Adrenal gland (tissue), 12 donors: ENCODE data around the gene CYB5R3. TPM values are rescaled to one million over a fixed set of nuclear protein-coding genes. Genes with fewer than 3 reads are reported as not detected.

Experiments used
- DNase-seq, 7 donors: peaks; one replicate each; pipeline ENCODE4 v3.0.0-alpha.2; 2019 to 2020
- H3K27ac ChIP-seq, 5 donors: fragments of 200-600 bp; sonication (generic) in 4 of 5; 1 replicate in 3 of 5; 2 replicates in 2 of 5; pipeline versions ENCODE4 v1.5.1 to v1.8.0; 2016 to 2020; ENCODE audit warnings: mild to moderate bottlenecking in 1 of 5
- H3K27me3 ChIP-seq: fragments of 200-600 bp; 2 replicates; pipeline ENCODE4 v1.8.0; 2021
- H3K36me3 ChIP-seq, 2 donors: fragments of 200-600 bp; replicated peaks in 1 of 2; 1 replicate in 1 of 2; 2 replicates in 1 of 2; pipeline versions ENCODE4 v1.5.1 to v1.8.0; 2018 to 2022
- H3K4me1 ChIP-seq, 2 donors: fragments of 200-600 bp; replicated peaks in 1 of 2; 1 replicate in 1 of 2; 2 replicates in 1 of 2; pipeline versions ENCODE4 v1.5.1 to v1.8.0; 2018 to 2021
- H3K4me3 ChIP-seq, 4 donors: fragments of 200-600 bp; sonication (generic) in 3 of 4; one replicate each; pipeline ENCODE4 v1.5.1; 2016 to 2018
- H3K9me3 ChIP-seq, 3 donors: fragments of 200-600 bp; sonication (generic) in 1 of 3; replicated peaks in 1 of 3; 1 replicate in 2 of 3; 2 replicates in 1 of 3; pipeline versions ENCODE4 v1.5.1 to v1.8.0; 2016 to 2021
- CTCF ChIP-seq, 6 experiments: fragments of 450-650 bp in 4 of 6; fragments of 200-600 bp in 2 of 6; sonication (generic) in 1 of 6; IDR thresholded peaks; 1 replicate in 5 of 6; 2 replicates in 1 of 6; pipeline versions ENCODE4 v1.5.1 to v1.8.0; 2016 to 2021; ENCODE audit warnings: antibody characterized with exemption in 6 of 6, mild to moderate bottlenecking in 2 of 6, moderate library complexity in 1 of 6
- POLR2A ChIP-seq, 2 donors: fragments of 450-650 bp; IDR thresholded peaks; one replicate each; pipeline ENCODE4 v1.6.1; 2017; ENCODE audit warnings: antibody characterized with exemption in 2 of 2, mild to moderate bottlenecking in 2 of 2, moderate library complexity in 1 of 2
- WGBS, 4 donors: extraction: QIAGEN DNeasy Blood & Tissue Kit in 2 of 4; methylation state at CpG; one replicate each; pipeline versions ENCODE4 v1.1.5 to v1.1.7; 2013 to 2017; 5-methylcytosine and 5-hydroxymethylcytosine counted together
- intact Hi-C, 2 donors: fragments of 100-400 bp; cut with DNase I; formaldehyde crosslinking; loops; one replicate each; pipeline versions ENCODE4 v1.14.1 to v1.15.0; 2022 to 2023
- polyA plus RNA-seq, 3 donors: library from polyadenylated mRNA; stranded (reverse); fragments of 200-250 nt in 2 of 3; fragments of 350-450 nt in 1 of 3; fragmentation: Illumina TruSeq in 1 of 3; extraction: RNeasy Lipid Tissue Mini Kit (QIAGEN cat#74804) in 1 of 3; gene quantifications; one replicate each; pipeline ENCODE4 v1.2.3, GENCODE V29; 2013 to 2014
- total RNA-seq, 9 donors: library from RNA; depleted of rRNA in 4 of 9; stranded (reverse); fragments of >200 nt in 4 of 9; fragments of 120-200 nt in 1 of 9; fragmentation: NEBNext Ultra II Directional in 1 of 9; extraction: Animal tissue kit (Norgen Biotek cat#: 25700) in 1 of 9; gene quantifications; one replicate each; pipeline versions ENCODE4 v1.1.0 to v1.2.4, GENCODE V29; 2013 to 2023
- donor health status: healthy with polysubstance abuse.
- donor health status: Bipolar disorder and iron deficiency.
- donor health status: DM: yes; HTN: yes; CAD: no.
- donor health status: DM: no; HTN: no; CAD: no.
- donor health status: DM: no; HTN: no; CAD: no.
- donor health status: DM: yes; HTN: yes; CAD: no.

The CYB5R3 gene
- total and polyA plus RNA-seq, 12 donors = 101 to 578 (median 251) TPM

- H3K4me1 ChIP-seq = peaks cover 65 to 81% of the 10 kb centered on the region in 2 donors
- intact Hi-C loops = no loop called here
Measured at GRCh38 chr22:42644422-42645340, 4.5 kb downstream of the CYB5R3 start.

GRCh38 chr22:42643634-42644421, 5.4 kb downstream of the CYB5R3 start:
- peaks cover 65 to 83% of the 10 kb centered on the region in 2 donors for H3K4me1 ChIP-seq
- peak in 3 of 7 donors; percentile 35 to 72 (median 64) for DNase-seq
- no peaks in the 10 kb centered on the region for H3K9me3 ChIP-seq
- no peaks in the 10 kb centered on the region for H3K36me3 ChIP-seq
- H3K27ac ChIP-seq = peak overlapping the region; percentile 69 to 94 (median 77)
- no peak overlapping the region for H3K4me3 ChIP-seq
- 59 to 90% (median 75%) methylated on average over 5 to 14 of the region's 14 CpGs for WGBS, 4 donors
- no peaks in the 10 kb centered on the region for H3K27me3 ChIP-seq
- TF ChIP-seq POLR2A (IDR thresholded peaks at IDR 0.05) (no peak), CTCF (IDR thresholded peaks at IDR 0.05) (no peak)
- intact Hi-C loops = no loop called here

More at GRCh38 chr22:42644422-42645340, 4.5 kb downstream of the CYB5R3 start:
- H3K4me3 ChIP-seq = peak overlapping the region in 1 of 4 donors; percentile 16
- H3K27ac ChIP-seq = peak overlapping the region; percentile 51 to 94 (median 77)
- H3K9me3 ChIP-seq = no peaks in the 10 kb centered on the region
- H3K36me3 ChIP-seq = no peaks in the 10 kb centered on the region
- no peaks in the 10 kb centered on the region for H3K27me3 ChIP-seq
- WGBS, 4 donors = 32 to 42% (median 35%) methylated on average over 17 to 22 of the region's 22 CpGs
- DNase-seq = peak in 6 of 7 donors; percentile 58 to 85 (median 74)
- TF ChIP-seq POLR2A (IDR thresholded peaks at IDR 0.05) (no peak), CTCF (IDR thresholded peaks at IDR 0.05) (no peak)

- peaks cover 61 to 78% of the 10 kb centered on the region in 2 donors for H3K4me1 ChIP-seq
- WGBS, 4 donors = 73 to 82% (median 79%) methylated on average over 3 to 12 of the region's 12 CpGs
- peak overlapping the region; percentile 57 to 94 (median 77) for H3K27ac ChIP-seq
- H3K36me3 ChIP-seq = no peaks in the 10 kb centered on the region
- DNase-seq = no peak
- H3K9me3 ChIP-seq = no peaks in the 10 kb centered on the region
- TF ChIP-seq POLR2A (IDR thresholded peaks at IDR 0.05) = no peak
- no peak for TF ChIP-seq CTCF (IDR thresholded peaks at IDR 0.05)
- intact Hi-C loops = no loop called here
- H3K27me3 ChIP-seq = no peaks in the 10 kb centered on the region
- no peak overlapping the region for H3K4me3 ChIP-seq
Measured at GRCh38 chr22:42642806-42643633, 6.2 kb downstream of the CYB5R3 start.
